NCI-H2196 (cell line): Measurements from ENCODE around the gene CPS1.

Source experiments
- DNase-seq: peaks from one replicate; lab custom pipeline; 2025; ENCODE audit not compliant: unreplicated experiment; lab: John Stamatoyannopoulos, UW

Gene CPS1

DNA sequence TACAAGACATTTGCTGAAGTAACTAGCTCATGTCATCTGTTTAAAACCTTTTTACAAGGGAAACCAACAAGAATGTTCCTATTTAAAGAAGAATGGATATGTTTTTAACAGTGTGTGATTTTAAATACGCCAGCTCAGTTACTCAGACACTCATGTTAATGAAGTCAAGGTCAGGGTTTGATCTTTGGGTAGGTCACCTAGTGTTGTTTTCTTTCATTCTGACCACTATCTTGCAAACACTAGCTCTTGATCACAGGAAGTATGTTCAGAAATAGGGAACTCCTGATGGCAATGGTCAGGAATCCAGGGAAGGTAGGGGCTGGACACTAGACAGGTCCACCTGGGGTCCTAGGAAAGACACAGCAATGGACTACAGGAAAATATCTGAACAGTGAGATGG, 116.7 kb downstream of the CPS1 start:
- DNase-seq = no peak

GRCh38 chr2:210676067-210676466, 119.7 kb downstream of the CPS1 start:
- no peak for DNase-seq

DNA sequence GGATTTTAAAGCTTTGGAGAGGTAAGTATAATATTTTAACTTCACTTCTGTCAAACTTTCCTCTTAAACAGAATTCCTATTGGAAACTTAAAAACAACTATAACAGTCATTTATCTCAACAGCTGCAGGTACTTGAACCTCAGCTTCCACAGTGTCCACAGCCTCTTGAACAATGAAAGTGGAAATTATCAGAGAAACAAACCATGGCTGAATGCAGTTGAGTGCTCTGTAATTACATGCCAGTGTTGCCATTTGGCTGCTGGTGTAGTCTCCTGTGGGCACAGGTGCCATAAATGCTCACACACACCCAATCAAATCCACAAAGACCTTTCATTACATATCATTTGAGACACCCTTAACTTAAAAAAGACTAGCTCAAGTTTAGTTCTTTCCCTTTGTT, 125.1 kb downstream of the CPS1 start:
- DNase-seq = no peak

DNA sequence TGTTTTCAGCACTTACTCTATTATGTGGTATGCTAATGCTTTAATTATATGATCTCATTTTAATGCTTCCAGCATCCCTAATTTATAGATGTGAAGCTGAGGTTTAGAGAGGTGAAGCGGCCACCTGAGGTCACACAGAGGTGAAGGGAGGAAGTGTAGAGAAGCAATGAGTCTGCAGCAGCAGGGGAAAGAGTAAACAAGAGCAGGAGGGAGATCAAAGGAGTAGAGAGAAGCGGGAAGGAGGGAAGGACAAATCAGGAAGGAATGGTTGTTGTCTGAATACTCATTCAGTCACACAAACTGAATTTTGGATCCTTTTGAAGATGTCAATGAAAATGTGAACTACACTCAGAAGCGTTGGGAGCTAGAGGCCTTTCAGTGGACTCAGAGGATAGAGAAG, 130.0 kb downstream of the CPS1 start:
- DNase-seq = no peak

GRCh38 chr2:210687786-210688470, 131.5 kb downstream of the CPS1 start:
- no peak for DNase-seq

DNA sequence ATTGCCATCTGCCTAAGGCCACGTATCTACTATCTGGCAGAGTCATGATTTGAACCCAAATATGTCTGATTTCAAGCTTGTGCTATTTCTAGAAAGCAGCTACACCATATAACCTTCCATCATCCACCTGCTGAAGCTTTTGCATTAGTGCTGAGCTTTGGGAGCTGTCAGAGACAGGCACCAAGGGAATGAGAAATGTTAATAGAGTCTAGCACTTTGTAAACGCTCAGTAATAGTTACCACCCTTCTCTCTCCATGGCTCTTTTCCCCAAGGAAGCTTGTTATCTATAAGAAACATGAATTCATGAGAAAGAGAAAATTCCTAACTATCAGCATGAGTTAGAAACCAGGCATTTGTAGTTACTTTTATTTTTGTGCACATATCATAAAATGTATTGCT, 151.5 kb downstream of the CPS1 start:
- no peak for DNase-seq

DNA sequence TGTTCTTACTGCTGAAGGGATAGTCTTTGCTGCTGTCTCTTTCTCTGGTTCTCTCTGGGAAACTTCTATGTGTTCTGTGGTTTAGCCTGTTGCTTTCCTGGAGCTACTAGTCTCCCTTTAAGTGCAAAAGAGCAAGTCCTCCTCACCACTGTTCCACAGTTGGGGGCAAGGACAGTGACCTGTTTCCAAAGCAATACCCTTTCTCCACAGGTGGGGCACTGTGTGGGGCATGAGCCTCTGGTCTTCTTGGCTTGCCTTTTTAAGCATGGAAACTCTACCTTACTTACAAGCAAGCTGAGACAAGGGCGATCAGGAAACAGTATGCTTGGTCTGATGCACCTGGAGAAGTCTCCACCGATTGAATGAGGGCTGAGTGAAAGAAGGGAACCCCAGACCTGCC, 156.7 kb downstream of the CPS1 start:
- no peak for DNase-seq

- DNase-seq = no peak
Measured at GRCh38 chr2:210715560-210716082, 159.2 kb downstream of the CPS1 start.

- DNase-seq = no peak
Measured at GRCh38 chr2:210718503-210718902, 162.1 kb downstream of the CPS1 start.

GRCh38 chr2:210722092-210722491, 165.7 kb downstream of the CPS1 start:
- DNase-seq = no peak

DNA sequence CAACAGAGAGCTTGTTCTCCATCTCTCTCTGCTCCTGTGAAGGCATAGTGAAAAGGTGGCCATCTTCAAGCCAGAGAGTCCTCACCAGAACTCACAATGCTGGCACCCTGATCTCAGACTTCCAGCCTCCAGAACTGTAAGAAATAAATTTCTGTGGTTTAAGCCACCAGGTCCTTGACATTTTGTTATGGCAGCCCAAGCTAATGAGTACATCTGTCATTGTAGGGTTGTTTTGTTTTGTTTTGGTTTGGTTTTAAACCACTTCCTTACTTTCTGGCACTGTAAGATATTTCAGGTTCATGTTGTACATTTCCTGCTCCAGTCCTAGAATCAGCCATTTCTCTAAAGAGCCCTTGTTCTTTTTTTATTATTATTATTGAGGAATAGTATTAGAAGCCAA, 171.2 kb downstream of the CPS1 start:
- no peak for DNase-seq
